WTC11 (cell line): Measurements from ENCODE around the gene NDUFS7. TPM values are rescaled to one million over a fixed set of nuclear protein-coding genes. Genes with fewer than 3 reads are reported as not detected.

Source experiments
- ATAC-seq: fragments of 200-7000 bp; cut with Tn5 transposase; 2 replicates; pipeline ENCODE4 v1.10.0; 2021; ENCODE audit warnings: mild to moderate bottlenecking, moderate library complexity
- CTCF ChIA-PET: fragments of 300-600 bp; sonication (Branson Sonifier 250); formaldehyde crosslinking; loops from one replicate; lab custom pipeline; 2021; ENCODE audit warnings: antibody characterized with exemption; lab: Charles Lee
- POLR2A ChIA-PET: fragments of 350-600 bp; sonication (Branson Sonifier 250); formaldehyde crosslinking; loops from one replicate; lab custom pipeline; 2021; ENCODE audit warnings: antibody characterized with exemption; lab: Charles Lee
- DNase-seq: peaks from one replicate; pipeline ENCODE4 v3.0.0; 2021; ENCODE audit warnings: low spot score
- H3K27ac Mint-ChIP-seq: 2 replicates; pipeline ENCODE4 v1.8.0; 2021; ENCODE audit warnings: mixed read lengths
- H3K27me3 Mint-ChIP-seq: 2 replicates; pipeline ENCODE4 v1.8.0; 2021; ENCODE audit warnings: low read depth, mild to moderate bottlenecking, moderate library complexity, mixed read lengths
- H3K36me3 Mint-ChIP-seq: 2 replicates; pipeline ENCODE4 v1.8.0; 2021; ENCODE audit warnings: mixed read lengths
- H3K4me1 Mint-ChIP-seq: 2 replicates; pipeline ENCODE4 v1.8.0; 2022; ENCODE audit warnings: mixed read lengths
- H3K4me3 Mint-ChIP-seq: 2 replicates; pipeline ENCODE4 v1.8.0; 2021; ENCODE audit warnings: mild to moderate bottlenecking, moderate library complexity, mixed read lengths
- H3K9me3 Mint-ChIP-seq: 2 replicates; pipeline ENCODE4 v1.8.0; 2021; ENCODE audit warnings: mixed read lengths
- CBFB ChIP-seq: sonication (generic); formaldehyde crosslinking; IDR thresholded peaks from 2 replicates; pipeline ENCODE4 v1.8.1; 2022; ENCODE audit warnings: mild to moderate bottlenecking, low read depth, missing genetic modification reagents
- CREB1 ChIP-seq: sonication (generic); formaldehyde crosslinking; IDR thresholded peaks from 2 replicates; pipeline ENCODE4 v1.8.0; 2023; ENCODE audit warnings: mild to moderate bottlenecking, missing genetic modification reagents
- CREM ChIP-seq: sonication (generic); formaldehyde crosslinking; IDR thresholded peaks from 2 replicates; pipeline ENCODE4 v1.8.1; 2022; ENCODE audit warnings: mild to moderate bottlenecking, missing genetic modification reagents, moderate library complexity
- CTCF ChIP-seq: fragments of 200-600 bp; IDR thresholded peaks from 2 replicates; pipeline ENCODE4 v1.8.0; 2022; ENCODE audit warnings: antibody characterized with exemption
- FOXP1 ChIP-seq: sonication (generic); formaldehyde crosslinking; IDR thresholded peaks from 2 replicates; pipeline ENCODE4 v1.8.0; 2022; ENCODE audit warnings: missing genetic modification reagents, mild to moderate bottlenecking, moderate library complexity, borderline replicate concordance
- HMGXB4 ChIP-seq: sonication (generic); formaldehyde crosslinking; IDR thresholded peaks from 2 replicates; pipeline ENCODE4 v1.8.1; 2023; ENCODE audit warnings: mild to moderate bottlenecking, moderate library complexity, missing genetic modification reagents
- MXD4 ChIP-seq: fragments of 250-450 bp; sonication (Bioruptor Pico); IDR thresholded peaks from 2 replicates; pipeline ENCODE4 v1.8.0; 2021; ENCODE audit warnings: mild to moderate bottlenecking, moderate library complexity, borderline replicate concordance
- NR2C2 ChIP-seq: sonication (generic); formaldehyde crosslinking; IDR thresholded peaks from 2 replicates; pipeline ENCODE4 v1.8.0; 2022; ENCODE audit warnings: mild to moderate bottlenecking, missing genetic modification reagents
- PRDM15 ChIP-seq: sonication (generic); formaldehyde crosslinking; IDR thresholded peaks from 2 replicates; pipeline ENCODE4 v1.8.0; 2022; ENCODE audit warnings: missing genetic modification reagents
- PREB ChIP-seq: sonication (generic); formaldehyde crosslinking; IDR thresholded peaks from 2 replicates; pipeline ENCODE4 v1.8.1; 2022; ENCODE audit warnings: mild to moderate bottlenecking, missing genetic modification reagents, moderate library complexity, borderline replicate concordance
- PRRX2 ChIP-seq: fragments of 250-450 bp; sonication (Bioruptor Pico); IDR thresholded peaks from 2 replicates; pipeline ENCODE4 v1.8.0; 2021; ENCODE audit warnings: mild to moderate bottlenecking
- RORB ChIP-seq: fragments of 250-450 bp; sonication (Bioruptor Pico); IDR thresholded peaks from 2 replicates; pipeline ENCODE4 v1.9.0; 2021; ENCODE audit warnings: mild to moderate bottlenecking
- TEAD1 ChIP-seq: sonication (generic); formaldehyde crosslinking; IDR thresholded peaks from 2 replicates; pipeline ENCODE4 v1.8.0; 2022; ENCODE audit warnings: mild to moderate bottlenecking, missing genetic modification reagents
- ZNF138 ChIP-seq: sonication (generic); formaldehyde crosslinking; conservative IDR thresholded peaks from 2 replicates; pipeline ENCODE4 v1.8.1; 2022; ENCODE audit warnings: mild to moderate bottlenecking, moderate library complexity, missing genetic modification reagents
- ZNF416 ChIP-seq: fragments of 250-450 bp; sonication (Bioruptor Pico); IDR thresholded peaks from 2 replicates; pipeline ENCODE4 v1.9.0; 2021; ENCODE audit warnings: mild to moderate bottlenecking, inconsistent platforms
- ZNF671 ChIP-seq: fragments of 250-450 bp; sonication (Bioruptor Pico); IDR thresholded peaks from 2 replicates; pipeline ENCODE4 v1.8.0; 2021; ENCODE audit warnings: mild to moderate bottlenecking
- total RNA-seq: library from RNA; stranded (reverse); gene quantifications from 3 replicates; pipeline ENCODE4 v1.2.3, GENCODE V29; 2021
- TF ChIP-seq, protein P1 (sequence below): sonication (generic); formaldehyde crosslinking; IDR thresholded peaks from 2 replicates; pipeline ENCODE4 v1.8.0; 2022; ENCODE audit warnings: mild to moderate bottlenecking, missing genetic modification reagents

Gene NDUFS7
- total RNA-seq, 1 experiment from 2014 or later = 136 TPM

- TF ChIP-seq, protein P1, sequence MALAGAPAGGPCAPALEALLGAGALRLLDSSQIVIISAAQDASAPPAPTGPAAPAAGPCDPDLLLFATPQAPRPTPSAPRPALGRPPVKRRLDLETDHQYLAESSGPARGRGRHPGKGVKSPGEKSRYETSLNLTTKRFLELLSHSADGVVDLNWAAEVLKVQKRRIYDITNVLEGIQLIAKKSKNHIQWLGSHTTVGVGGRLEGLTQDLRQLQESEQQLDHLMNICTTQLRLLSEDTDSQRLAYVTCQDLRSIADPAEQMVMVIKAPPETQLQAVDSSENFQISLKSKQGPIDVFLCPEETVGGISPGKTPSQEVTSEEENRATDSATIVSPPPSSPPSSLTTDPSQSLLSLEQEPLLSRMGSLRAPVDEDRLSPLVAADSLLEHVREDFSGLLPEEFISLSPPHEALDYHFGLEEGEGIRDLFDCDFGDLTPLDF (CRISPR knock-in tag) = no peak
- no peak for TF ChIP-seq TEAD1 (CRISPR knock-in tag)
These were observed 16.5 kb upstream of the NDUFS7 start (continued) for GRCh38 chr19:1366899-1367870.

DNA sequence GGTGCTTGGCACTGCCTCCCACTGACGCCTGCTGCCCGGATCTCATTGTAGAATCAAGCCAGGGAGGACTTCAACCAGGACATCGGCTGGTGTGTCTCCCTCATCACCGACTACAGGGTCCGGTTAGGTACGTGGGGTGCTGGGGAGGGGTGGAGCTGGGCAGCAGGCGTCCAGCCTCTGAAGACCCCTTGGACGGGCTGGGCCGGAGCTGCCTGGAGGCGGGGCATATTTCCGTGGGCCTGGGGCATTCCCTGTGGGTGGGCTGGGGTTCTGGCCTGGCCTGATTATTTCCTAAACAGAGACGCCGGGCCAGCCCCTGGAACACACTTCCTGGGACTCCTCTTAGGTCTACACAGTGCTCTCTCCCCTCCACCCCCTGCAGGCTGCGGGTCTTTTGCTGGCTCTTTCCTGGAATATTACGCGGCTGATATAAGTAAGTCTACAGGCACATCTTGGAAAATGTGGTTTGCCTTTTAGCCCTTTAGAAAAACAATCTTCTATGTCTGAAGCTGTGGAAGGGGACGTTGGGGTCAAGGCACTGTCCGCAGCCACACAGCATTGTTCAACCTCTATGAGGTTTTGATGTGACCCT is 14.4 kb upstream of the NDUFS7 start:
- ChIA-PET POLR2A (no interaction called here), CTCF (no interaction called here)
- DNase-seq (no peak), ATAC-seq (no peak)
- peaks cover 39% of the 10 kb centered on the region for H3K36me3 Mint-ChIP-seq
- H3K27me3 Mint-ChIP-seq = no peaks in the 10 kb centered on the region
- H3K4me3 Mint-ChIP-seq = no peak overlapping the region
- H3K27ac Mint-ChIP-seq = no peak overlapping the region
- TF ChIP-seq PRRX2 (no peak), HMGXB4 (no peak), PREB (CRISPR knock-in tag) (no peak), ZNF416 (CRISPR knock-in tag) (no peak), ZNF671 (CRISPR knock-in tag) (no peak), PRDM15 (CRISPR knock-in tag) (no peak), RORB (no peak), MXD4 (CRISPR knock-in tag) (no peak), FOXP1 (CRISPR knock-in tag) (no peak), CTCF (no peak), ZNF138 (CRISPR knock-in tag) (no peak), NR2C2 (CRISPR knock-in tag) (no peak), CREM (no peak), CREB1 (CRISPR knock-in tag) (no peak), CBFB (no peak)
- TF ChIP-seq, protein P1 (CRISPR knock-in tag) = no peak
- H3K9me3 Mint-ChIP-seq = no peaks in the 10 kb centered on the region
- H3K4me1 Mint-ChIP-seq = no peaks in the 10 kb centered on the region
